ENCODE measurements around the gene PLCXD3. TPM values are rescaled to one million over a fixed set of nuclear protein-coding genes. Genes with fewer than 3 reads are reported as not detected.
"Not testable (repeated sequence)": the region's sequence is repeated elsewhere in the genome, so short reads cannot be mapped to it uniquely, and the experiment has no call there.

Gene PLCXD3
- total RNA-seq, 1 donor from 2014 or later: 0.51 TPM

DNA sequence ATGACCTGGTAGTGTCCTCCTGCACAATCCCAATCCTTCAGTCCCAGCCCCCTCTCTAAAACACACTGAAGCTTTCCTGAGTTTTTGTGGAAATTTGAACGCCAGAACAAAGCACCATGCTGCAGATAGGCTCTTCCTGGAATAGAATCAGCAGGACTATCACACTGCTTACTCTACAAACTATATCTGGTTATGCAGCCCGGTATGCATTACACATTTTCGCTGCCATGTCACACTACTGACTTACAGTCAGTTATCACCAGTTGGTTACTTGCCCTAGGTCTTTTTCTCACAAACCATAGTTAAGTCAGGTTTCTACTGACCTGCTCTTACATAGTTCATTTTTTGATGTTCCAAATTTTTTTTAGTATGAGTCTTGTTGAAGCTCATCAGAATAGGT lies 24.9 kb downstream of the PLCXD3 start:
- no peak for DNase-seq

DNA sequence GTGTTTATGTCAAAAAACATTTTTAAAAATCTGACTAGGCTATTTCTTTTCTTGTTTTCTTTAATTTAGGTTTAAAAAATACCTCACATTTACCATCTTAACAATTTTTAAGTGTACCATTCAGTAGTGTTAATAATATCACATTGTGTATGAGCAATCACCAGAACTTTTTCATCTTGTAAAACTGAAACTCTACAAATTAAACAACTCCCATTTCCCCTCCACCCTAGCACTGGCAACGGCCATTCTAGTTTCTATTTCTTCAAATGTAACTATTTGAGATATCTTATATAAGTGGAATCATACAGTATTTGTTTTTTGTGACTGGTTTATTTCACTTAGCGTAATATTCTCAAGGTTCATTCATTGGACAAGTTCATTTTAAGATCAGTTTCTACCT lies 27.7 kb downstream of the PLCXD3 start:
- no peak for DNase-seq

DNA sequence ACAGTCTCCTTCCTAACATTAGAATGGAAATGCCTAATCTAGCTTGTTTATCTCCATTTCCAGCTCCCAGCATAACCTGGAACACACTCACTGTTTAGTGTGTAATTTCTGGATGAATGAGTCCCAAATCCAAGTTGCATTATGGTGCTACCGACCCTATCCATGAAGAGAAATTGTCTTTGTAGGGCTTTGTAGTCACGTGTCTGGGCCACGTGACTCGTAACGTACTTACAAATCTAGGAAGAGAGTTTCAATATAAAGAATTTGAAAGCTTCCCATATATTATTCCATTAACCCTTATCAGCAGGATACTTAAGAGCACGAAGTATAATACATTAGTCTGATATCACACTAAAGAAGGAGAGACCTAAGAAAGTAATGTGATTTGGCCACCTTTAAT lies 28.2 kb downstream of the PLCXD3 start:
- no peak for DNase-seq

DNA sequence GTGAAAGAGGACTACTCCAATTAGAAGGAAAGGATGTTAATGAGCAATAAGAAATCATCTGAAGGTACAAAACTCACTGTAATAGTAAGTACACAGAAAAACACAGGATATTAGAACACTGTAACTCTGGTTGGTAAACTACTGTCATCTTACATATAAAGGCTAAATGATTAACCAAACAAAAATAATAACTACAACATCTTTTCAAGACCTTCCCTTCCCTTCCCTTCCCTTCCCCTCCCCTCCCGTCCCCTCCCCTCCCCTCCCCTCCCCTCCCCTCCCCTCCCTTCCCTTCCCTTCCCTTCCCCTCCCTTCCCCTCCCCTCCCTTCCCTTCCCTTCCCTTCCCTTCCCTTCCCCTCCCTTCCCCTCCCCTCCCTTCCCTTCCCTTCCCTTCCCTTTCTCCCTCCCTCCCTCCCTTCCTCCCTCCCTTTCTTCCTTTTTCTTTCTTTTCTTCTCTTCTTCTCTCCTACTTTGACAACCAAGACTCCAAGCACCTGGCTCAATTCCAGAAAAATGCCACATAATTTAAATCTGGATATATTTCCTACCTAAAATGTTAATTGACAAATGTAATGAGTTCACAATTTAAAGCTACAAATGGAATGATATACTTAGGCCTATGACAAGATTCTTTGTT lies 38.7 kb downstream of the PLCXD3 start:
- not testable (repeated sequence) for DNase-seq

DNA sequence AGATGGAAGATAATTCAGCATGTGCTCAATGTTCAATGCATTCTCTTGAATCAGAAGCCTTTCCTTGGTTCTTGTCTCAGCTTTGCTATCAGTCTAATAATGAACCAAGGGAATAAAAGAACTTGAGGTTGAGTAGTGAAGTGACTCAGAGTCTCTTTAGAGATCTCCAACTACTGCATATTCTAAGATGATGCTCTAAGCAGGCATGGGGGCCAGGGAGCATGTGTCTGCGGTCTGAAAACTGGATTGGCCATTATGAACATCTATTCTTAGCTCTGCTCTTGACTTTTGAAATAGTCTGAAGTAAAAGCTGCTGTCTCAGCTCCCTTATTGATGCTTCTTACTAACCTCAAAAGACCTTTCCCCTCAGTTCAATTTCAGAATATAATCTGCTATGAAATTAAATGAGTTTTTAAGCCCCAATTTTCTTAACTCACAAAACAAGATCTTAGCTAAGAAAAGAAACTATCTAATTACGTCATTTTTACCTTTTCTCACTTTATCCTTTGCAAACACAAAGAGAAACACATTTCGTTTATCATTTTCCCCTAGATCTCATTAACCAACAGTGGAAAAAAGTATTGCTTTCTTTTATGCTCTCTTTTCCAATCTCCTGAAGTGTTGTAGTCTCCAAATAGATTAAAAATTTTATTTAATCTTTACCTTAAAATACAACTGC lies 44.8 kb downstream of the PLCXD3 start:
- no peak for DNase-seq

DNA sequence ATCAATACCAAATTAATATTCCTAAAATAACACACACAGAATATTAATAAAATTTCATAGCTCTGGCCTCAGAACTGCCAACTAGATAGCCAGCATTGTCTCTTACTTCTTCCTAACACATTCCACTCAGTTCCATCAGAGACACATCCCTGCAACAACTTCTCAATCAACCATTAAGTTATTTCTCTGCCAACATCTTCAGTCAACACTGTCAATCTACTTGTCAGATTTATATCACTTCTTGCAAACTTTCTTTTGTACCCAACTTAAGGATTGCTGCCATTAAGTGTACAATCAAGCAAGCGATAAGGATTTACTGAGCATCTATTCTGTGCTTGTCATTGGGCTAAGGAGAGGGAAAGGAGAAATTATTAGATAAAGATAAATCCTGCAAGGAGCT lies 50.8 kb downstream of the PLCXD3 start:
- DNase-seq: no peak

DNA sequence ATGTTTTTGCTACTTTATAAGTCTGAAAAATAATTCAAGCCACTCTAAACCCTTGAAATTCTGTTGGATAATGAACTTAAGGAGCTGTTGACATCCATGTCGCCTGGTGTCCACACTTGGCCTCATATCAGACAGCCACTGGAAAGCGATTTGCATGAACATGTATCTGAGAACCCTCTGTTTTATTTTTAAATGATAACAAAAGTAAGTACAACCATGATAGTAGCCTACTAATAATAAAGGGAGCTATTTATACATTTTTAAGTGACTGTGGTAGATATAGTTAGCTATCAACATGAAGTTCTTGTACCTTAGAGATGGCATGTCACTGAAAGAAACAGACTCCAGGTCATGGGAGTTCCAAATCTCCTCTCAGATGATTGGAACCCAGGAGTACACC lies 53.3 kb downstream of the PLCXD3 start:
- no peak for DNase-seq

DNA sequence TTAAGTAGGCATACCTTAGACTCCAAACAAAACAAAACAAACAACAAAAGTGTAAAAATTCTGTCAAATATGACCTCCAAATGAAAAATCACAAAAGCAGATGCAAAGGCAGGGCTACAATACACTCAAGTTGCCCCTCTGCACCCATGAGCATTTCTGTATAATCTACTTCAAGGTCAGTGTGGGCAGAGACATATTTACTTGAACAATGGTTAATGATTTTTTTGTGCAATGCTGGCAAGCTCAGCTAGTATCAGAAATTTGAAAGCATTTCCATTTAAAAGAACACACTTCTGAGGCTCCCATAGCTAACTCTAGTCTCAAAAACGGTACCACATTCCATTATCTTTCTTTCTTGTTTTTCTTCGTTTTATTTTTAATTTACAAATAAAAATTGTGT lies 57.9 kb downstream of the PLCXD3 start:
- no peak for DNase-seq

DNA sequence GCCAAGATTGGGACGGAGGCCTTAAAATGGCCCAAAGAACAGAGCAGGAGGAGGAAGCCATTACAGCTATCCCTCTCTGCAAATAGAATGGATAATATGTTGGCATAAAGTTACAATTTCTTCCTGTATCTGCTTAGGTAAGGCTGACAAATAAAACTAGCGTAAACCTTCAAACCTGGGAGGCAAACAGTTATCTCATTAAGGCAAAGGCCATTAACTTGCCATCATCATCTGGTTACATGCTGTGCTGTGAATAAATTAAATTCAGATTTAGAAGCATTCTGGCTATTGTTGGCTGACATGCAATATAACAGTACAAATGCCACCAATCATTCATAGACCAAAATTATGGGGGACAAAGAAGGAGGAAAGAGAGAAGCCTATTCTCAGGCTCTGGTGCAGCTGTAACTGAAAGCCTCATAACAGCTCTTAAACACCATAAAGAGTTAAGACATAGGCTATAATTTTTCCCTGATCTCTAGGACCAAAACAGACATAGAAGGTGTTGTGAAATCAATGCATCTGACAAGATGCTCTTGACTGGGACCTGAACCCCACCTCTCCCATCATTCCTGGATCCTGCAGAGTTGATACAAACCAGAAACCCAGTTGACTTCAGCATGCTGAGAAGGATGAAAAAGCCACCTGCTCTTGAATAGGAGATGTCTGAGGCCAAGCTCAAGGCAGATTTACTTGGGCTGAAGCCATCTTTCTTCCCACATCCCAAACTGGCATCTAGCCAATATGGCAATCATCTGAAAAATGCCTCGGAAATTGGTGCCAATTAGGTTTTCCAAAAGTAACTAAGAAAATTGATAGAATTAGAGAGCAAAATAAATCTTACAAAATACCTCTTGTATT lies 62.5 kb downstream of the PLCXD3 start:
- DNase-seq: no peak

DNA sequence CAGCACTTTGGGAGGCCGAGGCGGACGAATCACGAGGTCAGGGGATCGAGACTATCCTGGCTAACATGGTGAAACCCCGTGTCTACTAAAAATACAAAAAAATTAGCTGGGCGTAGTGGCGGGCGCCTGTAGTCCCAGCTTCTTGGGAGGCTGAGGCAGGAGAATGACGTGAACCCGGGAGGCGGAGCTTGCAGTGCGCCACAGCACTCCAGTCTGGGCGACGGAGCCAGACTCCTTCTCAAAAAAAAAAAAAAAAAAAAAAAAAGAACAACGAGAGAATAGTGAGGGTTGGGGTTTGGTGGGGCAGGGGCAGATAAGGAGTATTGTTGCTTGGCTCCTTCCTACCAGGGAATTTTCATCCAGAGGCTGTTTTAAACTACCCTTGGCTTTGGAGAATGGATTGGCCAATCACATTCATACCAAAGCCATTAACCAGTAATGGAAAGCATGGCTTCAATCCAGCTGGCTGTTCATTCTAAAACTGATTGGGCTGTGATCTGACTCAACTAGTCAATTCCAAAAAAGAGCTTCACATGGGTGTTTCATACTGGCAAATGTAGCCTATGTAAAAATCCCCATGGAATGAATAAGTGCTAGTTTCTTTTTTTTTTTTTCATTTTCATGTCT lies 64.4 kb downstream of the PLCXD3 start:
- DNase-seq: no peak

DNA sequence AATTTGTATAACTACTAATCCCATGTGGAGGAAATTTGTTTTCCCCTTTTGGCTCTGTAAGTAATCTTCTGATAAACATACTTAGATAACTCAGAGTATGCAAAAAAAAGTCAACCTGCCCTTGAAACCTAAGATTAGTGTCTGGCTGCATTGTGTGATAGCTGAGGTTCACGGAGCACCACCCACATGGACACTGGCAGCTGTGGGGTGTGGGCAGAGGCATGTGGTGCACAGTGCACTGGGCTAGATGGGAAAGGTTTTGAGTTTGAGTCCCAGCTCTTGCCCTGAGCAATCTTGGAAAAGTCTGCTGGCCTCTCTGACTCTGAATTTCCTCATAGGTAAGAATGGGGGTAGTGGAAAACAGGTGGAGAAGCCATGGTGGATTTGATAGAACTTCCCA lies 75.1 kb downstream of the PLCXD3 start:
- no peak for DNase-seq

DNA sequence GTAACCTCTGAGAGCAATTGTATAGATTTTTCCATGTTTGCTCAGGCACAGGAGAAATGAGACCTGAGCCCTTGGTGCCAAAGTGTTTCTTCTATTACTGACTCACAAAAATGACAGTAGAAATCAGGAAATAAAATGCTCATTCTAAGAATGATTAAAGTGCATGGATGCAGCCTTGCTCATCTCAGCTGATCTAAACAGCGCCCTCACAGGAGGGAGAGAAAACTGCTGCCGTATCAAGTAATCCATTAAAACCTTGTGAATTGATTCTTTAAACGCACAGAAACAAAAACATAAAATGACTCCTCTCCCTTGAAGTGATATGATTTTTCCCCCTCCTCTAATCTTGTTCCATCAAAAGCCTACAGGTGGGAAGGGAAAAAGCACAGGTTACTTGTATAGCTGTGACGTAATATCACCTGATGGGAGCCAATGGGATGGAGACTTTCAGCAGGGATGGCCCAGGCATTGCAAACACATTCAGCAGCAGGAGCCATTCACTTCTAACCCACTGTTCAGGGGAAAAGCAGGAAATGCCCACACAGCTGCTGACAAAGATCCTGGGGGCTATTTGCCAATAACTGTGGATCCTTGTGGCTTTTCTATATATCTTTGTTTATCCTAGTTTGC lies 76.7 kb downstream of the PLCXD3 start:
- no peak for DNase-seq

DNA sequence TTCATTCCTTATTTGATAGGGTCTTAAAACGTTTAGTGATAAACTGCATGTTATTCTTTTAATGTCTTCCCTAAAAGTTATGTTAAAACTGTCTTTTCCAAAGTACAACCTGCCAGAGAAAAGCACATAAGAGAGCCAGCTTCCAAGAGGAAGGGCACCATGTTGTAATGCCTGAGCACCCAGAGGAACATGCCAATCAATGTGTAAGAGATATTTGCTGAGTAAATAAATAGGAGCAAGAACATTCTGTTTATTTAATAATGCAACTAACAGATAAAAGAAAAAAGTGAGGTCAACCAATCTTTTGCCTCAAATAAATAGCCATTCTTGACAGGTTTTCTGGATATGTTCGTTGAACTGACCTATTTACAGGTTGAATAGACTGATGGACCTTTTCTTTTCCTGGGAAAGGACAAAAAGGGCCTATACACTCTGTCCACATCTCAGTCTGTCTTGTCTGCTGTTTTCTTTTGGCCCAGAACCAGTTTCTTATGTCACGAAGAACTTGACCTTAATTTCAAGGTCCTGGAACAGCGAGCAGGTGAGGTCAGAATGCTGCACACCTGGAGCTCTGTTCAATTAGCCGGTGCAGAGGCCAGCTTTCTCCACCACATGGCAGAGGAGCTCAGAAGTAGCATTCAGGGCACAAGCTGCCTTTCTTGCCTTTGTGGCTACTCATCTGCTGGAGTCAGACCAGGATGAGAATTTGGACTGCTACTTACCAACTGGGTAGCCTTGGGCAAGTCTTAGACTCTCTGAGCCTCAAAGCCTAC lies 77.7 kb downstream of the PLCXD3 start:
- no peak for DNase-seq

DNA sequence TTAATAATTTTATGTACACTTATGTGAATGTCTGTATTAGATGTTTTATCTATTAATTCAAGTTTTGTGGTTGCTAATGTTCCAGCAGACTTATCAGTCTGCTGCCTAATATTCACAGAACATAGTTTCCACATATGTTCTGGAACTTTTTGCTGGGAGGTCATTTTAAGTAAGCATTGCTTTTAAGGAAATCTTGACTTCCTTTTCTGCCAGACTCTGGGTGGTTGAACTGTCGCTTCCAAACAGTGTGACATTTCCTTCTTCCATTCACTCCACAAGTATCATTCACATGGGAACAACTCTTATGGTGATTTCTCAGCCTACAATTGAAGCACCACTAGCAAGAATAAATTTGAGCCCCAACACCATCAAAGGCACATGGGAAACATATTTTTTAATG lies 82.9 kb downstream of the PLCXD3 start:
- DNase-seq: no peak

DNA sequence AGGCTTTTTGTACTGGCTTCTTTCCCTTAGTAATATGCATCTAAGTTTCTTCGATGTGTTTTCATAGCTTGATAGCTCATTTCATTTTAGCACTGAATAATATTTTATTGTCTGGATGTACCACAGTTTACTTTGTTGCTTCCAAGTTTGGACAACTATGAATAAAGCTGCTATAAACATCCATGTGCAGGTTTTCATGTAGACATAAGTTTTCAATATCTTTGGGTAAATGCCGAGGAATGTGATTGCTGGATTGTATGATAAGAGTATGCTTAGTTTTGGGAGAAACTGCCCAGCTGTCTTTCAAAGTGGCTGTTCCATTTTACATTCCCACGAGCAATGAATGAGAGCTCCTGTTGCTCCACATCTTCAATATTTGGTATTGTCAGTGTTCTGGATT lies 84.7 kb downstream of the PLCXD3 start:
- DNase-seq: no peak

DNA sequence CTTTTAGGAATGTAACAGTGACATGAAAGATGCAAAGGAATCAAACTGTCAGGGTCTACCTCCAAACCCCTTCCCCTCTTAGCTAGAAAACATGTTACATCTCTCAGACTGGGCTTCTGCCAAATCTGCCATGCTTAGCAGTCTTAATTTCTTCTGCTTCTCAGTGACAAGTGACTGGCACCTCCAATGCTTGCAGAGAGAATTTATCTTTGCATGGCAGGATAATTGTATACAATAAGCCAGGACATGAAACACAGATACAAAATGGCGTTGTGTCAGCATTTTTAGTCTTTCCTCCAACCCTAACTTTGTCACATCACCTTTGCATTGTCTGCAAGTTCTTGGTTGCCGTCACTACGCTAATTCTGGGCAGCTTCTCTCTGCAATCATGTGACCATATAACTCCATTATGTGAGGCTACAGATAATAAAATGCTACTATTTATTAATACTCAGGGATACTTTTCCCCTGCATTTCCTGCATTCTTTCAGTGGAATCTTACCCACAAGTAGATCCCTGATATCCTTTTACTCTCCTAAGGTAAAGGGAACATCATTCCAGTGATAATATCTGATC lies 89.8 kb downstream of the PLCXD3 start:
- DNase-seq: no peak

DNA sequence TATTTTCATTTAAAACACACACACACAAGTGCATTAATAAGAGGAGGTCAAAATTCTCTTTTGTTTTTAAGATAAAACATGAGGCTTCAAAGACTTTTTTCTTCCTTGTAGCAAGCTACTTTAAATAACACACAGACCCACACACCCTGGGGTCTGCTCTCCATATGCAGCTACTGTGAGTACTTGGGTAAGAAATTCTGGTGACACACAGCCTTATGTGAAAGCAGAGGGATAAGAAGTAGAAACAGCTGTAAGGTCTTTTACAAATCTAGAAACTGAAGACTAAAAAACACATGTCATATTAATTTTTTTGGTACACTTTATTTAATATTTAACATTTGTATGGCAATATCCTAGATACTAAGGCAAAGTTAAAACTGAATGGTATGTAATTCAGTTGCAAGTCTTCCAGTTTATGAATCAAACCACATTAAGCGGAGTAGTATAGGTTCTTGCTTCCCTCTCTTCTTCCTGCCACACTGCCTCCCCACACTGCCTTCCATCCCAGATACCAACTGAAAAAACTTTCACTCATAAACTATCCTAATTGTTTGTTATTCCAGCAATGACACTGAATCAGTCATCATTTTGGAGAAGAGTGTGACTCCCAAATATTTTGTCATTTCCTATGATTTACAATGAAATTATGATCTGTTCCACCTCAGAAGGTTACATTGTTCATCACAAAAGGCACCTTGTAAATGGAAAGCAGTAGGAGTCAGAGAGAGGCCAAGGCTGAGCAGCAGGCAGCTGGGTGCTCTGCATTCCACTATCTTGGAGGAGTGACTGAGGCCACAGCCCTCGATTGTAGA lies 92.0 kb downstream of the PLCXD3 start:
- no peak for DNase-seq

DNA sequence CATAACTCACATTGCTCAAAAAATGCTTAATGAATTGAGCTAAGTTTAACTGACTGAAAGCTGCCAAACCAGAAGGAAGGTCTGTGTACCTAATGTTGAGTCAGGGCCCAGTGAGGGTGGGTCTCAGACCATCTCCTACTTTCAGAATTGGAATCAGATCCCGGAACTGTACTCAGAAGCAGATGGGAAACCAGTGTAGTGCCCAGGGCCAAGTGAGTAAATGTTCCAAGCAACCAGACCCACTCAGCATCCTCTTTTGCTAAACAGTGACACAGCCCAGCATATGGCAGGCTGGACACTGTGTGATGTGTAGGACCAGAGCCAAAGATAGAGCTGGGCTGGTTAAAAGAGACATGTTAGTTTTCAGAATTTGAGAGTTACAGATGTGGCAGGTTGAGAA lies 94.1 kb downstream of the PLCXD3 start:
- no peak for DNase-seq

DNA sequence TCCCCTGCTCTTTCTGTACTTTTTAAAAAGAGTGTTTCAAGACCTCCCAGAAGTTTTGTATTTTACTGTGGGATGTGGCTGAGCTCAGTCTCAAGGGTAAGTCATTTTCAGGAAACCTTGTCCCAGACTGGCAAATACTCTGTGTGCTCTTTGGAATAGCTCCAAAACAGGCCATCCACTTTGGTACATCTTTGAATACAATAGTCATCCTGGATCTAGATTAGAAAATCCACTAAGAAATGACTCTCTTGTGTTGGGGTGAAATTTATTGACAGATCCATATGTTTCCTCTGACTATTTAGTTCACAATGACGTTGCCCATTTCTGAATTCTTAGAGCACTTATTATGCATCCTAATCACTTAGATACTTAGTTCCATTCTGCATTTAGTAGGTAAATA lies 95.2 kb downstream of the PLCXD3 start:
- no peak for DNase-seq

DNA sequence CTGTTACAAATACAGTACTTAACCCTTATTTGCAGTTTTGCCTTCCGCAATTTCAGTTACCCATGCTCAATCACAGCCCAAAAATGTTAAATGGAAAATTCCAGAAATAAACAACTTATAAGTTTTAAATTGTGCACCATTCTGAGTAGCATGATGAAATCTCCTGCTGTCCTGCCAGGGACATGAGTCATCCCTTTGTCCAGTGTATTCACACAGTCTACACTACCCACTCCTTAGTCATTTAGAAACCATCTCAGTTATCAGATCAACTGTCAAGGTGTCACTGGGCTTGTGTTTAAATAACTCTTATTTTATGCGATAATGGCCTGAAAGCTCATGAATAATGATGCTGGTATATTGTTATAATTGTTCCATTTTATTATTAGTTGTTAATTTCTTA lies 95.8 kb downstream of the PLCXD3 start:
- DNase-seq: peak; percentile 15

DNA sequence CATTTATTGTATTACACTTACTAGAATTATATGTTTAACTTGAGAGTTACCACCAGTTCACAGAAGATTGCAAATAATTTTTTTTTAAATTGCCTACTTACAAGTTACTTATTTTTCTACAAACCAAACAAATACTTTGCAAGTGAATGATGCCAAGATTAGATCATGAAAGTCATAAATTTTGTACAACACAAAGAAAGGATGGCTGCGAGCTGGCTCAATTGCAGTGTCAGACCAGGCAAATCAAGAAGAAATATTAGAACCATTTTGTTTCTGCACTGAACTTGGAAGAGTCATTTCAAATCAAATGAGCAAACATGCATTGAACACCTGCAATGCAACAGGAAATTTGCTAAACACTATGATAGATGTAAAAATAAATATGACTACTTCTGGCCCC lies 97.3 kb downstream of the PLCXD3 start:
- DNase-seq: no peak
